Activated CD8-positive, alpha-beta T cell treated with anti-CD3 and anti-CD28 coated beads for 36 hours (primary cell): ENCODE results near the gene INO80C. TPM values are rescaled to one million over a fixed set of nuclear protein-coding genes. Genes with fewer than 3 reads are reported as not detected.

Experiments used
- ATAC-seq: fragments of 200-7000 bp; cut with Tn5 transposase; one replicate; pipeline ENCODE4 v1.10.0; 2021; ENCODE audit warnings: mild to moderate bottlenecking, moderate library complexity
- CTCF ChIA-PET: fragments of 350-600 bp; sonication (Branson Sonifier 250); formaldehyde crosslinking; loops from one replicate; lab custom pipeline; 2021; ENCODE audit warnings: antibody characterized with exemption; lab: Charles Lee
- POLR2A ChIA-PET: fragments of 350-600 bp; sonication (Branson Sonifier 250); formaldehyde crosslinking; loops from one replicate; lab custom pipeline; 2021; ENCODE audit warnings: antibody characterized with exemption; lab: Charles Lee
- DNase-seq: peaks from one replicate; pipeline ENCODE4 v3.0.0-alpha.2; 2020
- H3K27ac Mint-ChIP-seq: one replicate; pipeline ENCODE4 v1.8.0; 2021; ENCODE audit warnings: mild to moderate bottlenecking, mixed read lengths
- H3K27me3 Mint-ChIP-seq: one replicate; pipeline ENCODE4 v1.8.0; 2021; ENCODE audit warnings: mixed read lengths
- H3K36me3 Mint-ChIP-seq: one replicate; pipeline ENCODE4 v1.8.0; 2021; ENCODE audit warnings: low read depth, mixed read lengths
- H3K4me1 Mint-ChIP-seq: one replicate; pipeline ENCODE4 v1.8.0; 2021; ENCODE audit warnings: low read depth, mixed read lengths
- H3K4me3 Mint-ChIP-seq: one replicate; pipeline ENCODE4 v1.8.0; 2021; ENCODE audit warnings: mild to moderate bottlenecking, moderate library complexity, mixed read lengths
- H3K9me3 Mint-ChIP-seq: one replicate; pipeline ENCODE4 v1.8.0; 2021; ENCODE audit warnings: mixed read lengths
- intact Hi-C: fragments of 100-400 bp; cut with micrococcal nuclease; formaldehyde crosslinking; loops from one replicate; pipeline ENCODE4 v1.10.0; 2022
- total RNA-seq, 2 experiments: library from RNA; stranded (reverse); gene quantifications; one replicate each; pipeline ENCODE4 v1.2.3, GENCODE V29; 2021
- TF ChIP-seq, protein P1 (sequence below): fragments of 200-600 bp; IDR thresholded peaks from one replicate; pipeline ENCODE4 v1.8.0; 2022; ENCODE audit warnings: antibody characterized with exemption, mild to moderate bottlenecking

INO80C gene, protein sequence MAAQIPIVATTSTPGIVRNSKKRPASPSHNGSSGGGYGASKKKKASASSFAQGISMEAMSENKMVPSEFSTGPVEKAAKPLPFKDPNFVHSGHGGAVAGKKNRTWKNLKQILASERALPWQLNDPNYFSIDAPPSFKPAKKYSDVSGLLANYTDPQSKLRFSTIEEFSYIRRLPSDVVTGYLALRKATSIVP
- 10 to 100 TPM; 23.3 to 25.9 TPM for total RNA-seq

DNA sequence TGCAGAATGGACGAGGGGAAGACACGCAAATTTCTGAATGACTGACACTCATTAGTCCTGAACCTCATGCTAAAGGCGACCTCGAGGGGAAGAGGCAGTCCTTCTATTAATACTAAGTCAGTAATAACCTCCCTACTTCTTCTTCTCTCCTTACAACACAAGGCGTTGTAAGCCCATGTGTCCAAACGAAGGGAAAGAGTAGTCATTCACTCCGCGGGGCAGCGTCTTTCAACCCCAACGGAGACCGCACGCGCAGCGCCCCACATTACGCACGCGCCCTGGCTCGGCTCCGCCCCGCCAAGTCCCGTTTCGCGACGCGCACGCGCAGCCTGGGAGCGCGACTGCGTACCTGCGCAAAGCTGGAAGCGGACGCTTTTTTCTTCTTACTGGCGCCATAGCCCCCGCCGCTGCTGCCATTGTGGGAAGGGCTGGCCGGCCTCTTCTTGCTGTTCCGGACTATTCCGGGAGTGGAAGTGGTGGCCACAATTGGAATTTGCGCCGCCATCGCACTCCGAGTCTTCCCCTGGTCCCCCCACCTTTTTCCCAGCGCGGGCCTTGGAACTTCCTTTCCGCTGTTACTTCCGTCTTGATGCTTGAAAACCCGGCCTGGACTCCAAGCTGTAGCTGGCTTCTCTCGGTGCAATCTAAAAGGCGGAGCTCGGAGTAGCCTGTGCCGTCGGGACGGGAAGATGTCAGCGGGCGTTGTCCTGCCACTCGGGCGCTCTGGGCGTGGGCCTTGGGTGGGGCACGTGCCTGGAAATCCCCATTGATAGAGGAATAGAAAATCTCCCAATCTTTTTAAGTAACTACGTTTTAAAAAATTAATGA, at the start of gene INO80C:
Gene INO80C, minus strand, starts transcription at position 591 of the 828 bp plus-strand sequence. Its CDS starts 86 bp downstream, at position 505.
- intact Hi-C loops = loop anchor here (5.0 kb wide), 1 partner anchor 80 kb away; no protein-coding TSS in a partner anchor
- ChIA-PET CTCF (interaction anchor here (0.7 to 2.4 kb wide), 4 partner anchors 14 to 127 kb away, joined by 3 to 7 read pairs (median 4); no protein-coding TSS in a partner anchor), POLR2A (interaction anchor here (0.6 to 3.6 kb wide), 11 partner anchors 10 to 388 kb away, joined by 3 to 14 read pairs (median 3); partner anchors contain the start of gene ZSCAN30)
- H3K36me3 Mint-ChIP-seq = peaks cover 11% of the 10 kb centered on the region
- DNase-seq (peak; percentile 93), ATAC-seq (peak; percentile 95)
- peak within 1 kb of the TSS; percentile 89 for H3K4me3 Mint-ChIP-seq
- no peaks in the 10 kb centered on the region for H3K9me3 Mint-ChIP-seq
- H3K27ac Mint-ChIP-seq = peak within 1 kb of the TSS; percentile 98
- H3K4me1 Mint-ChIP-seq = peaks cover 34% of the 10 kb centered on the region
- TF ChIP-seq, protein P1, sequence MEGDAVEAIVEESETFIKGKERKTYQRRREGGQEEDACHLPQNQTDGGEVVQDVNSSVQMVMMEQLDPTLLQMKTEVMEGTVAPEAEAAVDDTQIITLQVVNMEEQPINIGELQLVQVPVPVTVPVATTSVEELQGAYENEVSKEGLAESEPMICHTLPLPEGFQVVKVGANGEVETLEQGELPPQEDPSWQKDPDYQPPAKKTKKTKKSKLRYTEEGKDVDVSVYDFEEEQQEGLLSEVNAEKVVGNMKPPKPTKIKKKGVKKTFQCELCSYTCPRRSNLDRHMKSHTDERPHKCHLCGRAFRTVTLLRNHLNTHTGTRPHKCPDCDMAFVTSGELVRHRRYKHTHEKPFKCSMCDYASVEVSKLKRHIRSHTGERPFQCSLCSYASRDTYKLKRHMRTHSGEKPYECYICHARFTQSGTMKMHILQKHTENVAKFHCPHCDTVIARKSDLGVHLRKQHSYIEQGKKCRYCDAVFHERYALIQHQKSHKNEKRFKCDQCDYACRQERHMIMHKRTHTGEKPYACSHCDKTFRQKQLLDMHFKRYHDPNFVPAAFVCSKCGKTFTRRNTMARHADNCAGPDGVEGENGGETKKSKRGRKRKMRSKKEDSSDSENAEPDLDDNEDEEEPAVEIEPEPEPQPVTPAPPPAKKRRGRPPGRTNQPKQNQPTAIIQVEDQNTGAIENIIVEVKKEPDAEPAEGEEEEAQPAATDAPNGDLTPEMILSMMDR = no peak
- no peaks in the 10 kb centered on the region for H3K27me3 Mint-ChIP-seq

DNA sequence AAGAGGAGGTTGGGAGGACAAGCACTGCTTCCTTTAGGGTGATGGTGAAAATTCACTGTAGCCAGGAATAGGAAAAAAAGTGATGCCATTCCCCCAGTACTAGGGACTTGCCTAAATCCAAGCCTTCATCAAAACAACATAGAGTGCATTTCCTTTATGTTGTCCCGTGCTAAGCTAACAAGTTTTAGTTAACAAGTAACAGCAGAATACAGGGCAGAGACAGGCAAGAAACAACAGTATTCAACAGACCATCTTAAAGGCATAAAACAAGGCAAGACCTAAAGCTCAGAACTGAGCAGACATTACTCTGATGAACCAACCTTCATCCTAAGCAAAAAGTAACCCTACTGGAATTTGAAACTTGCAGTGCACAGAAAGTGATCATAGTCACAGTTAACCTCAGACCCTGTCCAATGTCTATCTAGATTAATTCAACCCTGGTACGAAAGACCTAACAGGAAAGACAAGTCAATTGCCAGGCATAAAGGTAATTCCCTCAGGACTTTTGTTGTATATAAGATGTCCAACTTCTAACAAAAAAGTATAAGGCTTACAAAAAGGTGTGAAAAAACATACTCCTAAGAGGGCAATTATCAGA, 49.3 kb upstream of the INO80C start:
- CTCF ChIA-PET = no interaction called here
- Mint-ChIP-seq H3K27ac (no peak overlapping the region), H3K4me3 (no peak overlapping the region), H3K27me3 (peaks cover 3% of the 10 kb centered on the region), H3K9me3 (no peaks in the 10 kb centered on the region), H3K4me1 (no peaks in the 10 kb centered on the region), H3K36me3 (no peaks in the 10 kb centered on the region)
- intact Hi-C loops = no loop called here
- POLR2A ChIA-PET = no interaction called here
- DNase-seq (no peak), ATAC-seq (no peak)
- TF ChIP-seq, protein P1 = no peak

DNA sequence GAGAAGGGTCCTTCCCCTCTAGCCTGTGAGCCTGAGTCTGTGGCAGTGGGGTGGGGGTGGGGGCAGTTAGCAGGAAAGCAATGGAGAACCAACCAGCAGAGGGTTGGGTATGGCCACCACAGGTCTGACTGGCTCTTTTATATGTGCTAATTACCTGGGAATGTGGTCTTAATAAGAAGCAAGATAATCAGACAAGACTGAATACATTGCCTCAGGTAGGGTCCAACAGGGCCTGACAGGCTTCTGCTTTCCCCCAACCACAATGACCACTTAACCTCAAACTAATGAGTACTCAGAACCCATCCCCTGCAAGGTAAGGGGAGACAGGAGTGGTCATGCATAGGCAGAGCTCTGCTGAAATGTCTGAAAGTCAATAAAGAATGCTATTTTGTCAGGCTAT, 44.6 kb upstream of the INO80C start:
- TF ChIP-seq, protein P1 = no peak
- no peak overlapping the region for H3K27ac Mint-ChIP-seq
- ATAC-seq (no peak), DNase-seq (no peak)
- intact Hi-C loops = no loop called here
- H3K4me3 Mint-ChIP-seq = no peak overlapping the region
- ChIA-PET POLR2A (no interaction called here), CTCF (no interaction called here)
- H3K36me3 Mint-ChIP-seq = no peaks in the 10 kb centered on the region
- H3K9me3 Mint-ChIP-seq = no peaks in the 10 kb centered on the region
- peaks cover 1% of the 10 kb centered on the region for H3K27me3 Mint-ChIP-seq
- no peaks in the 10 kb centered on the region for H3K4me1 Mint-ChIP-seq

DNA sequence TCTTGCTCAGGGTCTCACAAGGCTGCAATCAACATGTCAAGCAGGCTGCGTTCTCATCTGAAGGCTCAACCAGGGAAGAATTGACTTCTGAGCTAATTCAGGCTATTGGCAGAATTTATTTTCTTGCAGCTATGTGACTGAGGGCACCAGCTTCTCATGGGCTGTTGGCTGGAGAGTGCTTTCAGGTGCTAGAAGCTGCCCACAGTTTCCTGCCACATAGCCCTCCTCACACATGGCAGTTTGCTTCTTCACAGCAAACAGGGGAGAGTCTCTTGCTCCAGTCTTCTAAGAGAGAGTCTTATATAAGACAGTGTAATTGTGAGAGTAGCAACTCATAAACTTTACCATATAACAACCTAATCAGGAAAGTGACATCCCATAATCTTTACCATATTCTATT, 37.5 kb upstream of the INO80C start:
- ChIA-PET CTCF (no interaction called here), POLR2A (no interaction called here)
- no peaks in the 10 kb centered on the region for H3K27me3 Mint-ChIP-seq
- H3K4me1 Mint-ChIP-seq = no peaks in the 10 kb centered on the region
- H3K27ac Mint-ChIP-seq = no peak overlapping the region
- no peak overlapping the region for H3K4me3 Mint-ChIP-seq
- H3K36me3 Mint-ChIP-seq = no peaks in the 10 kb centered on the region
- H3K9me3 Mint-ChIP-seq = peaks cover 2% of the 10 kb centered on the region
- ATAC-seq (no peak), DNase-seq (no peak)
- TF ChIP-seq, protein P1 = no peak
- intact Hi-C loops = no loop called here
